ENCODE measurements around the gene HM13. TPM values are rescaled to one million over a fixed set of nuclear protein-coding genes. Genes with fewer than 3 reads are reported as not detected.

The HM13 gene
- total and polyA plus RNA-seq, 5 donors from 2014 or later: 111 to 142 (median 134) TPM

- Histone ChIP-seq H3K27ac (ENCODE audit: insufficient read depth, low read length, poor library complexity, severe bottlenecking) (no peak overlapping the region), H3K9me3 (ENCODE audit: control insufficient read depth in 2 of 2, low read length in 2 of 2) (no peaks in the 10 kb centered on the region), H3K4me3 (ENCODE audit: low read depth, low read length) (no peak overlapping the region), H3K27me3 (ENCODE audit: control insufficient read depth, insufficient read depth, low read length) (no peaks in the 10 kb centered on the region), H3K36me3 (ENCODE audit: control insufficient read depth, insufficient read depth, low read length) (no peaks in the 10 kb centered on the region), H3K4me1 (ENCODE audit: control insufficient read depth, insufficient read depth, low read length, poor library complexity, severe bottlenecking) (no peaks in the 10 kb centered on the region)
- ATAC-seq (ENCODE audit: low read depth in 2 of 2) (no peak), DNase-seq (peak in 1 of 3 donors; percentile 45)
- Mint-ChIP-seq H3K4me3 (no peak overlapping the region), H3K27me3 (peaks cover 15% of the 10 kb centered on the region), H3K9me3 (peaks cover 0 to 1% (median 0%) of the 10 kb centered on the region in 7 donors), H3K36me3 (peaks cover 3% of the 10 kb centered on the region), H3K27ac (peak overlapping the region in 1 of 3 donors; percentile 79), H3K4me1 (peaks cover 0 to 5% (median 0%) of the 10 kb centered on the region in 4 donors)
Measured at GRCh38 chr20:31617432-31618104, 103.3 kb downstream of the HM13 start.

Other genes with a start within 250 kb of the HM13 start
- gene DEFB116, start 205.9 kb upstream of the HM13 start, total RNA-seq: not detected
- gene DEFB116, start 205.9 kb upstream of the HM13 start, polyA plus RNA-seq: not detected
- not detected for gene DEFB118, start 145.8 kb upstream of the HM13 start, total RNA-seq
- gene DEFB118, start 145.8 kb upstream of the HM13 start, polyA plus RNA-seq: not detected
- not detected for gene DEFB119, start 123.9 kb upstream of the HM13 start, total RNA-seq
- gene DEFB119, start 123.9 kb upstream of the HM13 start, polyA plus RNA-seq: not detected
- not detected for gene DEFB121, start 108.2 kb upstream of the HM13 start, total RNA-seq
- gene DEFB121, start 108.2 kb upstream of the HM13 start, polyA plus RNA-seq: not detected
- not detected for gene DEFB123, start 73.8 kb upstream of the HM13 start, total RNA-seq
- gene DEFB123, start 73.8 kb upstream of the HM13 start, polyA plus RNA-seq: not detected
- gene DEFB124, start 39.3 kb upstream of the HM13 start, total RNA-seq: not detected
- not detected for gene DEFB124, start 39.3 kb upstream of the HM13 start, polyA plus RNA-seq
- gene REM1, start 39.2 kb upstream of the HM13 start, total RNA-seq: not detected
- not detected for gene REM1, start 39.2 kb upstream of the HM13 start, polyA plus RNA-seq
- gene ID1, start 90.8 kb downstream of the HM13 start, total RNA-seq: 9.4 TPM
- 1 to 10 TPM in 2 of 4 donors, under 1 TPM in 2; 0.71 to 2.6 (median 0.91) TPM for gene ID1, start 90.8 kb downstream of the HM13 start, polyA plus RNA-seq
- not detected for gene COX4I2, start 123.5 kb downstream of the HM13 start, total RNA-seq
- gene COX4I2, start 123.5 kb downstream of the HM13 start, polyA plus RNA-seq: not detected
- gene BCL2L1, start 208.4 kb downstream of the HM13 start, total RNA-seq: 38.1 TPM
- 10 to 100 TPM; 15.5 to 19.6 (median 17.3) TPM for gene BCL2L1, start 208.4 kb downstream of the HM13 start, polyA plus RNA-seq
- gene TPX2, start 224.8 kb downstream of the HM13 start, total RNA-seq: 5.4 TPM
- gene TPX2, start 224.8 kb downstream of the HM13 start, polyA plus RNA-seq: 1 to 10 TPM; 3.1 to 6.3 (median 3.8) TPM